Chondrocyte (in vitro differentiated cells): ENCODE measurements around the gene HORMAD1. TPM values are rescaled to one million over a fixed set of nuclear protein-coding genes. Genes with fewer than 3 reads are reported as not detected.
"Not testable (repeated sequence)": the region's sequence is repeated elsewhere in the genome, so short reads cannot be mapped to it uniquely, and the experiment has no call there.

ENCODE experiments used
- DNase-seq: peaks from one replicate; pipeline ENCODE4 v3.0.0; 2021; ENCODE audit warnings: mixed read lengths, low spot score
- H3K27ac Mint-ChIP-seq: one replicate; pipeline ENCODE4 v1.8.0; 2021; ENCODE audit warnings: mild to moderate bottlenecking, moderate library complexity, mixed read lengths; ENCODE audit not compliant: unreplicated experiment
- H3K27me3 Mint-ChIP-seq: 2 replicates; pipeline ENCODE4 v1.8.0; 2021; ENCODE audit warnings: low read depth, mixed read lengths
- H3K36me3 Mint-ChIP-seq: 2 replicates; pipeline ENCODE4 v1.8.0; 2021; ENCODE audit warnings: low read depth, mixed read lengths
- H3K4me1 Mint-ChIP-seq: 2 replicates; pipeline ENCODE4 v1.8.0; 2021; ENCODE audit warnings: low read depth, mild to moderate bottlenecking, mixed read lengths
- H3K4me3 Mint-ChIP-seq: one replicate; pipeline ENCODE4 v1.8.0; 2021; ENCODE audit warnings: mild to moderate bottlenecking, moderate library complexity, mixed read lengths; ENCODE audit not compliant: unreplicated experiment
- H3K9me3 Mint-ChIP-seq: 2 replicates; pipeline ENCODE4 v1.8.0; 2021; ENCODE audit warnings: low read depth, mixed read lengths
- long read RNA-seq: library from polyadenylated mRNA; stranded (forward); transcript quantifications from one replicate; pipeline ENCODE4 v2.0.0, GENCODE V29; 2021
- total RNA-seq: library from RNA; stranded (reverse); gene quantifications from 3 replicates; pipeline ENCODE4 v1.2.1, GENCODE V29; 2021
- TF ChIP-seq, protein P1 (sequence below): fragments of 200-600 bp; sonication (generic); IDR thresholded peaks from 2 replicates; pipeline ENCODE4 v1.5.0; 2021; ENCODE audit warnings: antibody characterized with exemption, mild to moderate bottlenecking, moderate library complexity

HORMAD1 gene, protein sequence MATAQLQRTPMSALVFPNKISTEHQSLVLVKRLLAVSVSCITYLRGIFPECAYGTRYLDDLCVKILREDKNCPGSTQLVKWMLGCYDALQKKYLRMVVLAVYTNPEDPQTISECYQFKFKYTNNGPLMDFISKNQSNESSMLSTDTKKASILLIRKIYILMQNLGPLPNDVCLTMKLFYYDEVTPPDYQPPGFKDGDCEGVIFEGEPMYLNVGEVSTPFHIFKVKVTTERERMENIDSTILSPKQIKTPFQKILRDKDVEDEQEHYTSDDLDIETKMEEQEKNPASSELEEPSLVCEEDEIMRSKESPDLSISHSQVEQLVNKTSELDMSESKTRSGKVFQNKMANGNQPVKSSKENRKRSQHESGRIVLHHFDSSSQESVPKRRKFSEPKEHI
- not detected in 3 replicates for total RNA-seq
- long read RNA-seq, result 0 reads

DNA sequence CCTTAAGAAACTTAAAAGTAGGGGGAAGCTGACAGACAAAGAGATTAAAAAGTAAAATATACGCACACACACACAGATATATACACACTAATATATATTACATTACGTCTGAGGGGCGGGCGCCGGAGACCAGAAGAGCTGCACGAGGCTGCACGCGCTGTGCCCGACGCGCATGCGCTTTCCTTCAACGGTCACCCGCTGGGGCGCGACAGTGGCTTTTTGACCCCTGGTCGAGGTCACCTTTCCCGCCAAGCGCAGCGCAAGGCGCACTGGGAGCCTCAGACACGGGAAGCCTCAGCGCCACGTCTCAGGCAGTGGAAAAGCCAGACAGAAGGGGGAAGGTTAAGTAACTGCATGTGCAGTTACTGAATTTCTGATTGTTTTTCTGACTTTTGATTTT lies at the start of gene HORMAD1:
Gene HORMAD1 (minus strand): TSS at position 193 of the 400 bp plus-strand sequence. CDS start 1,390 bp downstream, outside the sequence.
- H3K27ac Mint-ChIP-seq, result no peak within 1 kb of the TSS
- no peaks in the 10 kb centered on the region for H3K4me1 Mint-ChIP-seq
- TF ChIP-seq, protein P1, sequence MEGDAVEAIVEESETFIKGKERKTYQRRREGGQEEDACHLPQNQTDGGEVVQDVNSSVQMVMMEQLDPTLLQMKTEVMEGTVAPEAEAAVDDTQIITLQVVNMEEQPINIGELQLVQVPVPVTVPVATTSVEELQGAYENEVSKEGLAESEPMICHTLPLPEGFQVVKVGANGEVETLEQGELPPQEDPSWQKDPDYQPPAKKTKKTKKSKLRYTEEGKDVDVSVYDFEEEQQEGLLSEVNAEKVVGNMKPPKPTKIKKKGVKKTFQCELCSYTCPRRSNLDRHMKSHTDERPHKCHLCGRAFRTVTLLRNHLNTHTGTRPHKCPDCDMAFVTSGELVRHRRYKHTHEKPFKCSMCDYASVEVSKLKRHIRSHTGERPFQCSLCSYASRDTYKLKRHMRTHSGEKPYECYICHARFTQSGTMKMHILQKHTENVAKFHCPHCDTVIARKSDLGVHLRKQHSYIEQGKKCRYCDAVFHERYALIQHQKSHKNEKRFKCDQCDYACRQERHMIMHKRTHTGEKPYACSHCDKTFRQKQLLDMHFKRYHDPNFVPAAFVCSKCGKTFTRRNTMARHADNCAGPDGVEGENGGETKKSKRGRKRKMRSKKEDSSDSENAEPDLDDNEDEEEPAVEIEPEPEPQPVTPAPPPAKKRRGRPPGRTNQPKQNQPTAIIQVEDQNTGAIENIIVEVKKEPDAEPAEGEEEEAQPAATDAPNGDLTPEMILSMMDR, result no peak
- no peak for DNase-seq
- H3K27me3 Mint-ChIP-seq, result no peaks in the 10 kb centered on the region
- H3K36me3 Mint-ChIP-seq, result no peaks in the 10 kb centered on the region
- H3K9me3 Mint-ChIP-seq, result peaks cover 8% of the 10 kb centered on the region
- no peak within 1 kb of the TSS for H3K4me3 Mint-ChIP-seq

DNA sequence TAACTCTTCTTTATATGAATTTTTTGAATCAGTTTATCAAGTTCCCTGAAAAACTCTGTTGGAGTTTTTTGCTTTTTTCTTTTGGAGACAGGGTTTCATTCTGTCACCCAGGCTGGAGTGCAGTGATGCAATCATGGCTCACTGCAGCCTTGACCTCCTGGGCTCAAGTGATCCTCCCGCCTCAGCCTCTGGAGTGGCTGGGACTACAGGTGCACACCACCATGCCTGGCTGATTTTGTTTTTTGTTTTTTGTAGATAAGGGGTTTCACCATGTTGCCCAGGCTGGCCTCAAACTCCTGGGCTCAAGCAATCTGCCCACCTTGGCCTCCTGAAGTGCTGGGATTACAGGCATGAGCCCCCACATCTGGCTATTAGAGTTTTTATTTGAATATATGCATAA lies 47.0 kb upstream of the HORMAD1 start:
- not testable (repeated sequence) for H3K9me3 Mint-ChIP-seq, H3K27me3 Mint-ChIP-seq, H3K27ac Mint-ChIP-seq, H3K36me3 Mint-ChIP-seq, H3K4me3 Mint-ChIP-seq, DNase-seq
- H3K4me1 Mint-ChIP-seq, result peaks cover 18% of the 10 kb centered on the region

DNA sequence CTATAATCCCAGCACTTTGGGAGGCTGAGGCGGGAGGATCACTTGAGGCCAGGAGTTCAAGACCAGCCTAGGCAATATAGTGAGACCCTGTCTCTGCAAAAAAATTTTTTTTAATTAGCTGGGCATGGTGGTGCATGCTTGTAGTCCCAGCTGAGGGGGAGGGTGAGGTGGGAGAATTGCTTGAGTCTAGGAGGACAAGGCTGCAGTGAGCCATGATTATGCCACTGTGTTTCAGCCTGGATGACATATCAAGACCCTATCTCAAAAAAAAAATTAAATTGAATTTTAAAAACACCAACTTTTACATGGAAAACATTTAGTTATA lies 45.2 kb upstream of the HORMAD1 start:
- not testable (repeated sequence) for H3K27me3 Mint-ChIP-seq, DNase-seq, H3K4me3 Mint-ChIP-seq, H3K36me3 Mint-ChIP-seq, H3K27ac Mint-ChIP-seq, H3K9me3 Mint-ChIP-seq
- H3K4me1 Mint-ChIP-seq, result peaks cover 18% of the 10 kb centered on the region

DNA sequence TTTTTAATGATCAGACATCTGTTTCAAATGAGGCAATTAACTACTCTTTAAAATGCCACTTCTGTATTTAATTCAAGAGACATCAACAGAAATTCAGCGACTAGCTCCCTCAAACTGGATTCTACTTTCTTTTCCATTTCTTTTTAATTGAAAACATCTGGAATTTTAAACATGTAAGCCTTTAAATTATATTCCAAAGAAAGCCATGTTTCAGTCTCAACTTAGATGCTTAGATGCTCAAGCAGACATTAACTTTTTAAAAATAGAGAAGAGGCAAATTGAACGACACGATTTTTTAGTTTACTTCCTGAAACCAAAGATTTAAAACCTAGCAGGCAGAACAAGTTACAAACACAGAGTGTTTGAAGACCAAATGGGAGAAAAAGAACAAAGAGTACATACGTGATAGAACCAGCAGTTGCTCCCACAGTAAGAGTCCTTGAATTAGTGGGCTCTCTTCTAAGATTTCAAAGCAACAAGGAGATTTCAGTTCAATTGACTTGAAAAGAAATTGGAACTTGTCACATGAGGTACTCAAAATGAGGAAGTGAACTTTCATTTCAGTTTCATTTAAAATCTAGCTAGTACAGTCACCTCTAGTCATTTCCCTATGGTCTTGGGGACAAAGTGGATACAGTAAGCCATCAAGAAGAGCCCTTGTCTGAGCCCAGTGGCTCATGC lies 44.7 kb upstream of the HORMAD1 start, which contains the start of gene CTSS:
Gene CTSS (minus strand): TSS at position 483 of the 681 bp plus-strand sequence. CDS start 1,015 bp downstream, outside the sequence.
- Mint-ChIP-seq H3K36me3 (no peaks in the 10 kb centered on the region), H3K9me3 (peaks cover 2% of the 10 kb centered on the region), H3K4me3 (peak within 1 kb of the TSS; percentile 20), H3K27me3 (peaks cover under 1% of the 10 kb centered on the region), H3K27ac (peak within 1 kb of the TSS; percentile 50), H3K4me1 (peaks cover 18% of the 10 kb centered on the region)
- TF ChIP-seq, protein P1, result no peak
- no peak for DNase-seq

DNA sequence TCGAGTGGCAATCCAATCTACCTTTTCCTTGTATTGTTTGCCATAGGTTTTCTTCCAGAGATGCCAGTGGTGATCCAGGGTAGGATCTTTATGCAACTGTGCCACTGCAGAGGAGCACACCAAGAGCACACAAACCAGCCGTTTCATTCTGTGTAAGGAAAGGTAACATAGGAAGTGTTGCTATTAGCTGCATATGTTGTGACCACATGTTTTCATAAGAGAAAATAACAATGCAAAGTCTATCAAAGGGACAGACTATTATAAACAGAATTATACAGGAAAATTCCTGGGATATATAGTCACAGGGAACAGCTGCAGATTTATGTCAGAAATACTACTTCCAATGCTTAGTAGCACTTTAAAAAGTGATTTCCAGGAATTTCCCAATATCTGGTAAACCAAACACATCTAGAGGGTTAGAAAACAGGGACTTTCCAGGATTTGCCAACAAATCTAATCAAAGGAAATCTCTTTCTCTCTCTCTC lies 44.0 kb upstream of the HORMAD1 start:
- Mint-ChIP-seq H3K9me3 (peaks cover 5% of the 10 kb centered on the region), H3K27ac (peak overlapping the region; percentile 50), H3K4me1 (peaks cover 18% of the 10 kb centered on the region), H3K36me3 (peaks cover 4% of the 10 kb centered on the region), H3K4me3 (no peak overlapping the region), H3K27me3 (no peaks in the 10 kb centered on the region)
- no peak for DNase-seq
- TF ChIP-seq, protein P1, result no peak

DNA sequence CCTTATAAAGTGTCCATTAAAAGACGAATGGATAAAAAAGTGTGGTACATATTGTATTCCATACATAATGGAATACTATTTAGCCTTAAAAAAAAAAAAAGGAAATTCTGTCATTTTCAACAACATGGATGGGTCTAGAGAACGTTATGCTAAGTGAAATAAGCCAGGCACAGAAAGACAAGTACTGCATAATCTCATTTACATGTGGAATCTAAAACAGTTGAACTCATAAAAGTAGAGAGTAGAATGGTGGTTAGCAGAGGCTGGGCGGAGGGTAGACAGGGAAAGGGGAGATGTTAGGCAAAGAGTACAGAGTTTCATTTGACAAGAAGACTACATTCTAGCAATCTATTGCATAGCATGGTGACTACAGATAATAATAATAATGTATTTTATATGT lies 42.3 kb upstream of the HORMAD1 start:
- DNase-seq, result no peak
- Mint-ChIP-seq H3K4me1 (peaks cover 18% of the 10 kb centered on the region), H3K27me3 (no peaks in the 10 kb centered on the region), H3K27ac (no peak overlapping the region), H3K4me3 (no peak overlapping the region), H3K9me3 (peaks cover 5% of the 10 kb centered on the region), H3K36me3 (peaks cover 4% of the 10 kb centered on the region)
- TF ChIP-seq, protein P1, result no peak
